ENCODE data around the gene PANX2. TPM values are rescaled to one million over a fixed set of nuclear protein-coding genes. Genes with fewer than 3 reads are reported as not detected.

PANX2 gene
- total and polyA plus RNA-seq, 2 of the 4 experiments (the other 2 are of a cell fraction) = 0.18 to 1.7 TPM

DNA sequence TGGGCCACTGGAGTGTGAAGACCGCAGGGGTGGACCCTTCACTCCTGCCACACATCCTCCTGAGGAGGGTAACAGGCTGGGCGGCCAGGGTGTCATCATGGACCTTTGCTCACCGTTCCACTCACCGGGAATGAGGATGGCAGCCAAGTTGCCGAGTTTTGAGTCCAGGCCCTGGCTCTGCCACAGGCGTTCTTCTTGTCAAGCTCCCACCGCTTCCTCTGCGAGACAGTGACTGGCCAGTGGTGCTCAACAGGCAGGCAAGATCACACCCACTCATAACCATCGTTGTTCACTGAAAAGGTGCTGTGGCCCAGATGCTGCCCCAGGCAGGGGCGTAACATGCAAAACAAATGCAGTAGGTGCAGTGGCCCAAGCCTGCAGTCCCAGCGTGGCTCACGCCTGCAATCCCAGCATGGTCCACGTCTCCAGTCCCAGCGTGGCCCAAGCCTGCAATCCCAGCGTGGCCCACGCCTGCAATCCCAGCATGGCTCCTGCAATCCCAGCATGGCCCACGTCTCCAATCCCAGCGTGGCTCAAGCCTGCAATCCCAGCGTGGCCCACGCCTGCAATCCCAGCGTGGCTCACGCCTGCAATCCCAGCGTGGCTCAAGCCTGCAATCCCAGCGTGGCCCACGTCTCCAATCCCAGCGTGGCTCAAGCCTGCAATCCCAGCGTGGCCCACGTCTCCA is 5.0 kb upstream of the PANX2 start:
- POLR2A ChIA-PET (ENCODE audit: unreplicated experiment) = no interaction called here
- H3K36me3 ChIP-seq (ENCODE audit: control insufficient read depth, insufficient read depth, low read length) = peaks cover 7% of the 10 kb centered on the region
- no peak overlapping the region for H2BK20ac ChIP-seq (ENCODE audit: low read depth, low read length)
- H2AK9ac ChIP-seq (replicated peaks; ENCODE audit: low read depth, low read length, poor library complexity) = peak overlapping the region; percentile 16
- H3K4me3 ChIP-seq (ENCODE audit: insufficient read depth, low read depth, low read length) = no peak overlapping the region
- H3K23ac ChIP-seq (ENCODE audit: low read depth, low read length) = no peak overlapping the region
- H2BK5ac ChIP-seq (ENCODE audit: low read depth, low read length, poor library complexity, severe bottlenecking) = no peak overlapping the region
- H3K56ac ChIP-seq (ENCODE audit: extremely low read depth, insufficient read depth, low read length) = no peak overlapping the region
- no peak overlapping the region for H4K91ac ChIP-seq (ENCODE audit: insufficient read depth, low read depth, low read length)
- no peak overlapping the region for H3K27ac ChIP-seq (ENCODE audit: insufficient read depth, low read length)
- no peak overlapping the region for H3K4me2 ChIP-seq (ENCODE audit: low read depth, low read length)
- peaks cover 14% of the 10 kb centered on the region for H3K27me3 ChIP-seq (ENCODE audit: control insufficient read depth, insufficient read depth, low read length)
- H4K5ac ChIP-seq (ENCODE audit: low read depth, low read length) = no peak overlapping the region
- H2BK15ac ChIP-seq (ENCODE audit: low read depth, low read length) = no peak overlapping the region
- intact Hi-C loops (cut with micrococcal nuclease) (no loop called here), in situ Hi-C loops (cut with MboI; ENCODE audit: low sequenced_read_pairs) (no loop called here), dilution Hi-C loops (cut with HindIII; ENCODE audit: low sequenced_read_pairs, unreplicated experiment) (no loop called here)
- TF ChIP-seq SMC3 (IDR thresholded peaks at IDR 0.05; ENCODE audit: low read depth, low read length) = no peak
- H3K4me1 ChIP-seq (ENCODE audit: control insufficient read depth, insufficient read depth, low read length) = no peaks in the 10 kb centered on the region
- H3K9me3 ChIP-seq (ENCODE audit: control insufficient read depth, insufficient read depth, low read length) = no peaks in the 10 kb centered on the region
- 93% methylated on average over 25 of the region's 28 CpGs; no CpG with 5 or more reads in 1 of the 2 experiments for WGBS, 2 experiments (ENCODE audit: extremely low coverage in 2 of 2, insufficient read length in 1 of 2)
- DNase-seq (no peak), ATAC-seq (ENCODE audit: low read depth) (no peak)
- no peaks in the 10 kb centered on the region for H4K20me1 ChIP-seq (ENCODE audit: insufficient read depth, low read length)
- CTCF ChIA-PET = no interaction called here
- H2BK120ac ChIP-seq (ENCODE audit: low read depth, low read length) = no peak overlapping the region
- H2AK5ac ChIP-seq (ENCODE audit: low read depth, low read length) = no peak overlapping the region
- H3K9ac ChIP-seq (ENCODE audit: low read depth, low read length) = no peak overlapping the region
- no peak overlapping the region for H2AFZ ChIP-seq (replicated peaks; ENCODE audit: low read length, poor library complexity)
- no peaks in the 10 kb centered on the region for H3K79me1 ChIP-seq (ENCODE audit: low read depth in 1 of 2, low read length in 2 of 2)
- H3K9me1 ChIP-seq (ENCODE audit: insufficient read depth, low read length) = no peaks in the 10 kb centered on the region
- no peak overlapping the region for H3K18ac ChIP-seq (ENCODE audit: low read depth, low read length)
- no peak overlapping the region for H4K8ac ChIP-seq (ENCODE audit: low read depth in 2 of 2, low read length in 2 of 2)
- H3K4ac ChIP-seq (ENCODE audit: low read depth, low read length) = no peak overlapping the region
- H3K14ac ChIP-seq (replicated peaks; ENCODE audit: low read depth, low read length) = no peak overlapping the region
- BruUV-seq (replicated peaks) = no TSS peak

Data from IMR-90 (cell line).